Measurements from ENCODE around the gene CEP41. TPM values are rescaled to one million over a fixed set of nuclear protein-coding genes. Genes with fewer than 3 reads are reported as not detected.

CEP41 gene
- polyA plus RNA-seq, 2 of the 4 experiments (the other 2 are of a cell fraction): 13.0 to 23.1 TPM

DNA sequence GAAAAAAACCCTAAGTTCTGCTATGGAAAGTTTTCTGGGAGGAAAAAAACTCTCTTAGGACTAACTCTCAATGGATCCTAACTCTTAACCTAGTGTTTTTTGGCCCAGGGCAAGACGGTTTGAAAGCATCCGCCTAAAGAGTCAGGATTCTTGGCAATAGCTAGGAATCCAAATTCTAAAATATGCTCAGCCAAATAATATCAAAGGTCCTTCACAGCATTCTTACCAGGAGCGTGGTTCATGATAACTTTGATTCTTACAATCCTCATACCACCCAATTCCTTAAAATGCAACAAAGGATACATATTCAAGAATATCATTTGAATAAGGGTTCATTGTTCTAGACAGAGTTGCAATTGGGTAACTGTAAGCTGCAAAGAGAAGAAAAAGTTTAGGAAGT is 39.2 kb downstream of the CEP41 start:
- TF ChIP-seq RFX5 (IDR thresholded peaks at IDR 0.05) (no peak), KDM1A (IDR thresholded peaks at IDR 0.05; ENCODE audit: low read depth) (no peak), SREBF2 (IDR thresholded peaks at IDR 0.05) (no peak), EHMT2 (IDR thresholded peaks at IDR 0.05; ENCODE audit: low read depth) (no peak), CEBPB (IDR thresholded peaks at IDR 0.05) (no peak), MYC (IDR thresholded peaks at IDR 0.05; ENCODE audit: borderline replicate concordance, low read length) (no peak), TP53 (CRISPR knock-in tag; IDR thresholded peaks at IDR 0.05) (no peak), ZSCAN20 (CRISPR knock-in tag; IDR thresholded peaks at IDR 0.05) (no peak), ZC3H11A (IDR thresholded peaks at IDR 0.05) (no peak), HOXB5 (CRISPR knock-in tag; IDR thresholded peaks at IDR 0.05) (no peak), HOXA7 (CRISPR knock-in tag; IDR thresholded peaks at IDR 0.05) (no peak)
- TF ChIP-seq, protein P1, sequence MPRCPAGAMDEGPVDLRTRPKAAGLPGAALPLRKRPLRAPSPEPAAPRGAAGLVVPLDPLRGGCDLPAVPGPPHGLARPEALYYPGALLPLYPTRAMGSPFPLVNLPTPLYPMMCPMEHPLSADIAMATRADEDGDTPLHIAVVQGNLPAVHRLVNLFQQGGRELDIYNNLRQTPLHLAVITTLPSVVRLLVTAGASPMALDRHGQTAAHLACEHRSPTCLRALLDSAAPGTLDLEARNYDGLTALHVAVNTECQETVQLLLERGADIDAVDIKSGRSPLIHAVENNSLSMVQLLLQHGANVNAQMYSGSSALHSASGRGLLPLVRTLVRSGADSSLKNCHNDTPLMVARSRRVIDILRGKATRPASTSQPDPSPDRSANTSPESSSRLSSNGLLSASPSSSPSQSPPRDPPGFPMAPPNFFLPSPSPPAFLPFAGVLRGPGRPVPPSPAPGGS (IDR thresholded peaks at IDR 0.05): no peak
- TF ChIP-seq, protein P2, sequence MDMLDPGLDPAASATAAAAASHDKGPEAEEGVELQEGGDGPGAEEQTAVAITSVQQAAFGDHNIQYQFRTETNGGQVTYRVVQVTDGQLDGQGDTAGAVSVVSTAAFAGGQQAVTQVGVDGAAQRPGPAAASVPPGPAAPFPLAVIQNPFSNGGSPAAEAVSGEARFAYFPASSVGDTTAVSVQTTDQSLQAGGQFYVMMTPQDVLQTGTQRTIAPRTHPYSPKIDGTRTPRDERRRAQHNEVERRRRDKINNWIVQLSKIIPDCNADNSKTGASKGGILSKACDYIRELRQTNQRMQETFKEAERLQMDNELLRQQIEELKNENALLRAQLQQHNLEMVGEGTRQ (IDR thresholded peaks at IDR 0.05): no peak
- TF ChIP-seq, protein P3, sequence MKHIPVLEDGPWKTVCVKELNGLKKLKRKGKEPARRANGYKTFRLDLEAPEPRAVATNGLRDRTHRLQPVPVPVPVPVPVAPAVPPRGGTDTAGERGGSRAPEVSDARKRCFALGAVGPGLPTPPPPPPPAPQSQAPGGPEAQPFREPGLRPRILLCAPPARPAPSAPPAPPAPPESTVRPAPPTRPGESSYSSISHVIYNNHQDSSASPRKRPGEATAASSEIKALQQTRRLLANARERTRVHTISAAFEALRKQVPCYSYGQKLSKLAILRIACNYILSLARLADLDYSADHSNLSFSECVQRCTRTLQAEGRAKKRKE (CRISPR knock-in tag; IDR thresholded peaks at IDR 0.05; ENCODE audit: low read depth): no peak
- TF ChIP-seq, protein P4, sequence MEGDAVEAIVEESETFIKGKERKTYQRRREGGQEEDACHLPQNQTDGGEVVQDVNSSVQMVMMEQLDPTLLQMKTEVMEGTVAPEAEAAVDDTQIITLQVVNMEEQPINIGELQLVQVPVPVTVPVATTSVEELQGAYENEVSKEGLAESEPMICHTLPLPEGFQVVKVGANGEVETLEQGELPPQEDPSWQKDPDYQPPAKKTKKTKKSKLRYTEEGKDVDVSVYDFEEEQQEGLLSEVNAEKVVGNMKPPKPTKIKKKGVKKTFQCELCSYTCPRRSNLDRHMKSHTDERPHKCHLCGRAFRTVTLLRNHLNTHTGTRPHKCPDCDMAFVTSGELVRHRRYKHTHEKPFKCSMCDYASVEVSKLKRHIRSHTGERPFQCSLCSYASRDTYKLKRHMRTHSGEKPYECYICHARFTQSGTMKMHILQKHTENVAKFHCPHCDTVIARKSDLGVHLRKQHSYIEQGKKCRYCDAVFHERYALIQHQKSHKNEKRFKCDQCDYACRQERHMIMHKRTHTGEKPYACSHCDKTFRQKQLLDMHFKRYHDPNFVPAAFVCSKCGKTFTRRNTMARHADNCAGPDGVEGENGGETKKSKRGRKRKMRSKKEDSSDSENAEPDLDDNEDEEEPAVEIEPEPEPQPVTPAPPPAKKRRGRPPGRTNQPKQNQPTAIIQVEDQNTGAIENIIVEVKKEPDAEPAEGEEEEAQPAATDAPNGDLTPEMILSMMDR (IDR thresholded peaks at IDR 0.05): no peak
- TF ChIP-seq, protein P5, sequence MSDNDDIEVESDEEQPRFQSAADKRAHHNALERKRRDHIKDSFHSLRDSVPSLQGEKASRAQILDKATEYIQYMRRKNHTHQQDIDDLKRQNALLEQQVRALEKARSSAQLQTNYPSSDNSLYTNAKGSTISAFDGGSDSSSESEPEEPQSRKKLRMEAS (IDR thresholded peaks at IDR 0.05): no peak
- TF ChIP-seq, protein P6, sequence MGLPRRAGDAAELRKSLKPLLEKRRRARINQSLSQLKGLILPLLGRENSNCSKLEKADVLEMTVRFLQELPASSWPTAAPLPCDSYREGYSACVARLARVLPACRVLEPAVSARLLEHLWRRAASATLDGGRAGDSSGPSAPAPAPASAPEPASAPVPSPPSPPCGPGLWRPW (IDR thresholded peaks at IDR 0.05): no peak
- CTCF ChIA-PET: interaction anchor here (1.2 kb wide), 1 partner anchor 11 kb away, joined by 5 read pairs; no protein-coding TSS in a partner anchor
- H3K9me3 ChIP-seq: no peaks in the 10 kb centered on the region
- POLR2A ChIA-PET: no interaction called here
- no peak overlapping the region for H3K27ac ChIP-seq
- no peak overlapping the region for H3K4me2 ChIP-seq
- FAIRE-seq (no peak), DNase-seq (ENCODE audit: low read depth in 1 of 2, low spot score in 1 of 2) (no peak), ATAC-seq (no peak)
- WGBS (ENCODE audit: missing lambda C conversion rate): 97% methylated on average over 3 of the region's 3 CpGs
- H3K4me3 ChIP-seq: no peak overlapping the region
- no peaks in the 10 kb centered on the region for H3K4me1 ChIP-seq

DNA sequence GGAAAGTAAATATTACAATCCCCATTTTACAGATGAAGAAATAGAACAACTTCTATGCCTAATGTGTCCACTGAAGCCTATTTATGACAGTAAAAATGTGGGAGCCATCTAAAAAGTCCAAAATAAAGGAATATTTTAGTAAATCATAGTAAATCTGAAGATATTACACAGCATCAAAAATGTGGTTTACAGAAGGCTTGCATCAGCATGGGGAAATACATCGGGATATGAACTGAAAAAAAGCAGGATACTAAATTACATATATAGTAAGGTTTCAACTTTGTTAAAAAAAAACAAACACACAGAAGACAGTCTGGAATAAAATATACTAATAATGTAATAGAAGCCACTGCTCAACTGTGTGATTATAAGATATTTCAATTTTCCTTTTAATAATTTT is 39.7 kb downstream of the CEP41 start:
- H3K4me2 ChIP-seq: no peak overlapping the region
- H3K4me1 ChIP-seq: no peaks in the 10 kb centered on the region
- DNase-seq (ENCODE audit: low read depth in 1 of 2, low spot score in 1 of 2) (no peak), ATAC-seq (no peak), FAIRE-seq (no peak)
- no peaks in the 10 kb centered on the region for H3K9me3 ChIP-seq
- no peak for TF ChIP-seq SMC3 (IDR thresholded peaks at IDR 0.05)
- TF ChIP-seq EP300 (IDR thresholded peaks at IDR 0.05): no peak
- TF ChIP-seq CHD4 (IDR thresholded peaks at IDR 0.05; ENCODE audit: borderline replicate concordance): no peak
- TF ChIP-seq HOXB5 (CRISPR knock-in tag; IDR thresholded peaks at IDR 0.05): no peak
- TF ChIP-seq CHD2 (IDR thresholded peaks at IDR 0.05; ENCODE audit: low read length, partially characterized antibody): no peak
- TF ChIP-seq, protein P3 (CRISPR knock-in tag; IDR thresholded peaks at IDR 0.05; ENCODE audit: low read depth): no peak
- WGBS (ENCODE audit: missing lambda C conversion rate): 84% methylated on average over 1 of the region's 1 CpG
- H3K27ac ChIP-seq: no peak overlapping the region
- CTCF ChIA-PET: no interaction called here
- POLR2A ChIA-PET: no interaction called here
- no peak overlapping the region for H3K4me3 ChIP-seq
